SK-N-SH (cell line): ENCODE results near the gene HK3. TPM values are rescaled to one million over a fixed set of nuclear protein-coding genes. Genes with fewer than 3 reads are reported as not detected.

Source experiments
- CTCF ChIA-PET: fragments of 300-600, 350-600 bp; formaldehyde crosslinking; extraction: SDS; loops from one replicate; lab custom pipeline; 2021; lab: Yijun Ruan, JAX
- POLR2A ChIA-PET: fragments of 350-600 bp; sonication (Branson Sonifier 250); formaldehyde crosslinking; extraction: SDS; loops from one replicate; lab custom pipeline; 2020; ENCODE audit warnings: antibody characterized with exemption, inconsistent platforms; lab: Yijun Ruan, JAX
- DNase-seq: peaks from one replicate; pipeline ENCODE4 v3.0.0; 2012
- H2AFZ ChIP-seq: fragments of 200-600 bp; sonication (generic); 2 replicates; pipeline ENCODE4 v1.8.1; 2016; ENCODE audit warnings: antibody characterized with exemption, mild to moderate bottlenecking, low read depth
- H3F3A ChIP-seq: fragments of 200-600 bp; sonication (generic); replicated peaks from 2 replicates; pipeline ENCODE3; 2016; ENCODE audit warnings: antibody characterized with exemption, mild to moderate bottlenecking; ENCODE audit not compliant: insufficient read depth
- H3K27ac ChIP-seq, 2 experiments: fragments of 200-500 bp in 1 of 2; fragments of 200-600 bp in 1 of 2; sonication (Bioruptor generic) in 1 of 2; sonication (generic), shearing (Covaris generic) in 1 of 2; 2 replicates each; pipeline versions ENCODE4 v1.5.1 to v1.6.1; 2014 to 2016; ENCODE audit warnings: low read depth in 2 of 2, inconsistent platforms in 1 of 2, low read length in 1 of 2, mild to moderate bottlenecking in 1 of 2, mixed read lengths in 1 of 2
- H3K27me3 ChIP-seq: fragments of 200-600 bp; sonication (generic), shearing (Covaris generic); 2 replicates; pipeline ENCODE4 v1.6.1; 2016; ENCODE audit warnings: mixed run types; ENCODE audit not compliant: insufficient read depth
- H3K36me3 ChIP-seq, 2 experiments: fragments of 200-500 bp in 1 of 2; fragments of 200-600 bp in 1 of 2; sonication (Bioruptor generic) in 1 of 2; sonication (generic) in 1 of 2; replicated peaks in 1 of 2; 2 replicates each; pipeline versions ENCODE3 to v1.5.1; 2014 to 2016; ENCODE audit warnings: low read length in 1 of 2, mild to moderate bottlenecking in 1 of 2; ENCODE audit not compliant: insufficient read depth in 2 of 2, control insufficient read depth in 1 of 2
- H3K4me1 ChIP-seq, 2 experiments: fragments of 200-500 bp in 1 of 2; fragments of 200-600 bp in 1 of 2; sonication (Bioruptor generic) in 1 of 2; sonication (generic), shearing (Covaris generic) in 1 of 2; 2 replicates each; pipeline versions ENCODE4 v1.5.1 to v1.6.1; 2014 to 2016; ENCODE audit warnings: low read depth in 1 of 2, low read length in 1 of 2, mixed run types in 1 of 2; ENCODE audit not compliant: insufficient read depth in 2 of 2, control insufficient read depth in 1 of 2
- H3K4me2 ChIP-seq: fragments of 200-600 bp; sonication (generic), shearing (Covaris generic); 2 replicates; pipeline ENCODE4 v1.6.1; 2017; ENCODE audit warnings: mixed run types
- H3K4me3 ChIP-seq, 2 experiments: fragments of 200-500 bp in 1 of 2; fragments of 200-600 bp in 1 of 2; sonication (Bioruptor generic) in 1 of 2; sonication (generic), shearing (Covaris generic) in 1 of 2; 2 replicates each; pipeline versions ENCODE4 v1.5.1 to v1.8.1; 2014 to 2016; ENCODE audit warnings: low read depth in 2 of 2, inconsistent platforms in 1 of 2, low read length in 1 of 2, mild to moderate bottlenecking in 1 of 2, mixed read lengths in 1 of 2, moderate library complexity in 1 of 2
- H3K79me2 ChIP-seq: fragments of 200-600 bp; sonication (generic); 2 replicates; pipeline ENCODE4 v1.8.1; 2017; ENCODE audit warnings: mild to moderate bottlenecking; ENCODE audit not compliant: insufficient read depth
- H3K9ac ChIP-seq: fragments of 200-600 bp; sonication (generic); 2 replicates; pipeline ENCODE4 v1.6.1; 2017; ENCODE audit warnings: mixed run types
- H3K9me2 ChIP-seq: fragments of 200-600 bp; sonication (generic); 2 replicates; pipeline ENCODE4 v1.6.1; 2017; ENCODE audit warnings: mixed run types
- H3K9me3 ChIP-seq: fragments of 200-600 bp; sonication (generic); 2 replicates; pipeline ENCODE4 v1.6.1; 2017; ENCODE audit warnings: mixed run types, mild to moderate bottlenecking, moderate library complexity
- H4K20me1 ChIP-seq: fragments of 200-600 bp; sonication (generic); 2 replicates; pipeline ENCODE4 v1.6.1; 2017; ENCODE audit warnings: mild to moderate bottlenecking, mixed run types; ENCODE audit not compliant: insufficient read depth
- GATA2 ChIP-seq: sonication (generic); formaldehyde crosslinking; IDR thresholded peaks from 2 replicates; pipeline ENCODE4 v1.5.0; 2020; ENCODE audit warnings: mild to moderate bottlenecking, missing genetic modification reagents
- NRF1 ChIP-seq: IDR thresholded peaks from 2 replicates; pipeline ENCODE4 v1.6.1; 2012; ENCODE audit warnings: low read depth, mild to moderate bottlenecking, low read length
- POLR2AphosphoS5 ChIP-seq: IDR thresholded peaks from 2 replicates; pipeline ENCODE4 v1.6.1; 2012; ENCODE audit warnings: low read depth, low read length
- REST ChIP-seq: IDR thresholded peaks from 2 replicates; pipeline ENCODE4 v1.6.1; 2012; ENCODE audit warnings: mild to moderate bottlenecking, low read depth, low read length, moderate library complexity
- TEAD4 ChIP-seq: IDR thresholded peaks from 2 replicates; pipeline ENCODE4 v1.4.0; 2012; ENCODE audit warnings: mild to moderate bottlenecking, borderline replicate concordance; ENCODE audit not compliant: insufficient read depth
- ZBTB33 ChIP-seq: IDR thresholded peaks from 2 replicates; pipeline ENCODE4 v1.4.0; 2012; ENCODE audit warnings: low read depth, borderline replicate concordance
- WGBS: methylation state at CpG from one replicate; pipeline ENCODE4 v1.1.6; 2017; ENCODE audit warnings: low lambda C conversion rate; 5-methylcytosine and 5-hydroxymethylcytosine counted together
- polyA plus RNA-seq, 3 experiments: library from polyadenylated mRNA; depleted of rRNA; stranded (reverse); fragments of >200 nt; gene quantifications; 2 replicates each; pipeline ENCODE4 v1.2.3, GENCODE V29; 2012

The HK3 gene
- polyA plus RNA-seq, 1 of the 3 experiments (the other 2 are of a cell fraction): 0.02 TPM

GRCh38 chr5:176876506-176877431, 22.4 kb downstream of the HK3 start:
- POLR2A ChIA-PET: no interaction called here
- H3K27me3 ChIP-seq: no peaks in the 10 kb centered on the region
- 58% methylated on average over 7 of the region's 24 CpGs for WGBS
- peaks cover 0 to 16% of the 10 kb centered on the region in 2 experiments; a peak in 1 of 4 replicates for H3K4me1 ChIP-seq
- H3K9me3 ChIP-seq: no peaks in the 10 kb centered on the region
- CTCF ChIA-PET: interaction anchor here (0.9 to 1.7 kb wide), 5 partner anchors 9 to 216 kb away, joined by 3 to 9 read pairs (median 3); no protein-coding TSS in a partner anchor
- H4K20me1 ChIP-seq: no peaks in the 10 kb centered on the region
- TF ChIP-seq NRF1 (no peak), ZBTB33 (no peak), REST (no peak), TEAD4 (no peak)
- no peak overlapping the region for H2AFZ ChIP-seq
- no peak overlapping the region for H3K27ac ChIP-seq
- peak; percentile 60 for DNase-seq
- H3K9me2 ChIP-seq: no peaks in the 10 kb centered on the region
- no peak overlapping the region for H3K4me3 ChIP-seq
- no peaks in the 10 kb centered on the region for H3F3A ChIP-seq
- no peak overlapping the region for H3K9ac ChIP-seq
- H3K4me2 ChIP-seq: no peak overlapping the region
- H3K79me2 ChIP-seq: no peaks in the 10 kb centered on the region
- H3K36me3 ChIP-seq: no peaks in the 10 kb centered on the region

GRCh38 chr5:176875783-176876505, 23.2 kb downstream of the HK3 start:
- H3K79me2 ChIP-seq: no peaks in the 10 kb centered on the region
- no peak overlapping the region for H3K9ac ChIP-seq
- ChIA-PET CTCF (interaction anchor here (0.9 to 1.7 kb wide), 4 partner anchors 35 to 215 kb away, joined by 3 to 4 read pairs (median 4); no protein-coding TSS in a partner anchor), POLR2A (interaction anchor here (1.1 kb wide), 1 partner anchor 8 kb away, joined by 3 read pairs; no protein-coding TSS in a partner anchor)
- H2AFZ ChIP-seq: no peak overlapping the region
- no peaks in the 10 kb centered on the region for H3K27me3 ChIP-seq
- no peaks in the 10 kb centered on the region for H3K36me3 ChIP-seq
- WGBS: 81% methylated on average over 17 of the region's 27 CpGs
- H3K9me3 ChIP-seq: no peaks in the 10 kb centered on the region
- no peak for DNase-seq
- no peaks in the 10 kb centered on the region for H4K20me1 ChIP-seq
- H3K27ac ChIP-seq: no peak overlapping the region
- H3K4me1 ChIP-seq: peaks cover 0 to 16% of the 10 kb centered on the region in 2 experiments; a peak in 1 of 4 replicates
- no peak overlapping the region for H3K4me3 ChIP-seq
- no peak overlapping the region for H3K4me2 ChIP-seq
- no peak for TF ChIP-seq GATA2 (CRISPR knock-in tag)
- TF ChIP-seq POLR2AphosphoS5: no peak
- H3F3A ChIP-seq: no peaks in the 10 kb centered on the region
- H3K9me2 ChIP-seq: no peaks in the 10 kb centered on the region
